AG10803 (cell line): Measurements from ENCODE around the gene CSF1.

Experiments used
- DNase-seq: peaks from one replicate; pipeline ENCODE4 v3.0.0; 2010; ENCODE audit warnings: low read depth
- H3K4me3 ChIP-seq: 2 replicates; pipeline ENCODE4 v1.5.1; 2011; ENCODE audit warnings: mild to moderate bottlenecking, low read length, control low read depth
- TF ChIP-seq, protein P1 (sequence below): conservative IDR thresholded peaks from 2 replicates; pipeline ENCODE4 v1.5.1; 2011; ENCODE audit warnings: mild to moderate bottlenecking, low read length, control low read depth, inconsistent platforms

The CSF1 gene

DNA sequence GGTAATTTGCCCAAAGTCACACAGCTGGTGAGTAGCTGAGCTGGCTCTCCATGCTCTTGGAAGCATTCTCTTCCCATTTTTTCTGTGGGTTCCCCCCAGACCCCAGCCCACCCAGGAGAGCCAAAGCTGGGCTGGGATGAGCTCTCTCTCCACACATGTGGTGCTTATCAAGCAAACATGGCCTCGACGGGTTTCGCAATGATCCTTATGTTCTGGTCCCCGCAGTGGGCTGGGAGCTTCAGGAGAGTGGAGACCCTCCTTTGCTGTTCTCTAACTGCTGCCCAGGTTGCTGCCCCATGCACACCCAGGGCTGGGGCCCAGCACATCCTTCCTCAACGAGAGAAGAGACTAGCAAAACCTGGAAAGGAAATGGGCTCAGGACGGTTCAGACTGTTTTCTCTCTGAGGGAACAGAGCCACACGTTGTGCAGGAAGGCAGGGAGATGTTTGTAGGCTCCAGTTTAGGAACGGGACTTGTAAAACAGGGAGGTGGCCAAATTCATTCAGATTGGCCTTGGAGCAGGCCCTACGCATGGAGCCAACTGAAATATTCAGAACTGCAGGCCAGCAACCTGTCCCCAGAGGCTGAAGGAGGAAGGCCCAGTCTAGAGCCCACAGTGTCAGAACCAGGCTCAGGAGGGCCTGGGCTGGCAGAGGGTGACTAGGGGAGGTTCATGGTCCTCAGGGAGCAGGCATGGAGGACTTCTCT is 27.2 kb upstream of the CSF1 start:
- H3K4me3 ChIP-seq: no peak overlapping the region
- DNase-seq: no peak
- TF ChIP-seq, protein P1, sequence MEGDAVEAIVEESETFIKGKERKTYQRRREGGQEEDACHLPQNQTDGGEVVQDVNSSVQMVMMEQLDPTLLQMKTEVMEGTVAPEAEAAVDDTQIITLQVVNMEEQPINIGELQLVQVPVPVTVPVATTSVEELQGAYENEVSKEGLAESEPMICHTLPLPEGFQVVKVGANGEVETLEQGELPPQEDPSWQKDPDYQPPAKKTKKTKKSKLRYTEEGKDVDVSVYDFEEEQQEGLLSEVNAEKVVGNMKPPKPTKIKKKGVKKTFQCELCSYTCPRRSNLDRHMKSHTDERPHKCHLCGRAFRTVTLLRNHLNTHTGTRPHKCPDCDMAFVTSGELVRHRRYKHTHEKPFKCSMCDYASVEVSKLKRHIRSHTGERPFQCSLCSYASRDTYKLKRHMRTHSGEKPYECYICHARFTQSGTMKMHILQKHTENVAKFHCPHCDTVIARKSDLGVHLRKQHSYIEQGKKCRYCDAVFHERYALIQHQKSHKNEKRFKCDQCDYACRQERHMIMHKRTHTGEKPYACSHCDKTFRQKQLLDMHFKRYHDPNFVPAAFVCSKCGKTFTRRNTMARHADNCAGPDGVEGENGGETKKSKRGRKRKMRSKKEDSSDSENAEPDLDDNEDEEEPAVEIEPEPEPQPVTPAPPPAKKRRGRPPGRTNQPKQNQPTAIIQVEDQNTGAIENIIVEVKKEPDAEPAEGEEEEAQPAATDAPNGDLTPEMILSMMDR: no peak

DNA sequence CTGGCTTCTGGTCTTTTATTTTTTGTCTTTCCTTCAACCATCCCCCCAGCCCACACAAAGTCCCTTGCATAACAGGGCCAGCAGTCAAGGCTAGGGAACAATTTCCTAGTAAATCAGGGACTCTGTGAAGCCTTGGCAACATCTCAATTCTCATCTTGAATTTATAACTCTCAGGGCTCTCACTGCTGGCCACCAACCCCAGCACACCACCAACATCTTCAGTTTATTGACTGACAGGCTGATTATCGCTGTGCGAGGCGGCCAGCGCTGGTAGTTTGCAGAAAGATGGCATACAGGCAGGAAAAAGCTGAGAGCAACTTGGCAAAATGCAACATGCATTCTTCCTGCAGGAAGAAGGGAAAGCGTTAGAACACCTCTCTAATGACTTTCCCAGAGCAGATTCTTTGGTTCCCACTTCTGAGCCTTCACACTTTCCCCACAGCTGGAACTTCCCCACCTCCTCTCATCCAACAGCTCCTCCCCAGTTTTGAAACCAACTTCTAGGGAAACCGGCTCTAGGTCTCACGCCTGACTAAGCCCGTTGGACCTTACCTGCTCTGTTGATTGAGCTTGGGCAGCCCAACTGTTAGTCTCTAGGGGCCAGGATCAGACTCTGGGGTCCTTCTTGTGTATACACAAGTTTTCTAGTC is 26.3 kb upstream of the CSF1 start:
- no peak overlapping the region for H3K4me3 ChIP-seq
- no peak for DNase-seq
- TF ChIP-seq, protein P1: no peak

DNA sequence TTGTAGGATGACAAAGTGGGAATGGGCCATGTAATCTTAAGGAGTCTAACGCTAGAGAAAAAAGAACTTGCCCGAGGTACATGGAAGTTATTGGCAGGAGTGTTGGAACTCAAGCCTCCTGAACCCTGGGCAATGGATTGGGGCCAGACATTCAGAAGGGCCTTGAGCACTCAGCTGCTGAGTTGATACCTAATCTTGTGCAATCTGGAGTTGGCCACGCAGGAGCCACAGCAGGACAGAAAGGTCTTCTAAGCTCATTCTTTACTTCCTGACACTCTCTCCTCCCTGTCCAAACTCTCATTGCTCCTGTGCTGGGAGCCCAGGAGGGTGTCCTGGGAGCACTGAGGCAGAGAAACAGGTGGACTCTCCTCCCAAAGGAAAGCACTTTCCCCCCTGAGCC is 25.1 kb upstream of the CSF1 start:
- TF ChIP-seq, protein P1: no peak
- no peak overlapping the region for H3K4me3 ChIP-seq
- no peak for DNase-seq

DNA sequence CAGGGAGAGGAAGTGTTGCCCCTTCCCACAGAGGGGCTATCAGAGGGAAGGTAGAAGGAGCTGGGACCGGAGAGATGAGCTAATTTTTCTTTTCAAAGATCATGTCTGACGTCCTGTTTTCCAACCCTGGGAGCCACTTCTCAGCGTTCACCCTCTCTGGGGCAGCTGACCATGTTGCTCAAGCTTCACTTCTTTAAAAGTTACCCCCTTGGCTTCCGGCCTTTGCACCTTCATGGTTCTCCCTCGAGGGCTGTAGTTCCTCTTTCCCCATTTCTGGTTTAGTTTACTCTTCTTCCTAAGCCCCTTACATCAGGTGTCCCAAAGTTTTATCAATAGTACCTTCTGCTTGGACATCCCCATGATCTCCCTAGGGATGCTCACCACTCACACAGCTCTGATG is 23.8 kb upstream of the CSF1 start:
- H3K4me3 ChIP-seq: no peak overlapping the region
- DNase-seq: no peak
- TF ChIP-seq, protein P1: no peak

DNA sequence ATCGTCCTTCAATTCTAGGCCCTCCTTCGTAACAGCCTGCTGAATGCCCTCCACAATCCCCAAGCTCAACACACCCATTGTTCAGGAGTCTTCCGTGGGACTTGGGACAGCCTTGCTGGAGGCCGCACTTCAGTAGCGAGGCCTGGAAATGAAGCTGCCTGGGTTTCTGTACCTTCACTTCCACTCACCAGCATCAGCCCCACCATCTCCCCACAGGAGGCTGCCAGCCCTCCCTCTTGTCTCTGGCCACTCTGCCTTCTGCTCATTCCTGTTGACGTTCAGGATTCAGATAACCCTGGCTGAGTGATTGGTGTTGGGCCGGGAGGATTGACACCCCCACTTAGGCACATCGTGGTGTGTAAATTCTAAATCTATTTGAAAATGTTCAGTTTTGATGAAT is 23.4 kb upstream of the CSF1 start:
- DNase-seq: no peak
- TF ChIP-seq, protein P1: no peak
- H3K4me3 ChIP-seq: no peak overlapping the region

DNA sequence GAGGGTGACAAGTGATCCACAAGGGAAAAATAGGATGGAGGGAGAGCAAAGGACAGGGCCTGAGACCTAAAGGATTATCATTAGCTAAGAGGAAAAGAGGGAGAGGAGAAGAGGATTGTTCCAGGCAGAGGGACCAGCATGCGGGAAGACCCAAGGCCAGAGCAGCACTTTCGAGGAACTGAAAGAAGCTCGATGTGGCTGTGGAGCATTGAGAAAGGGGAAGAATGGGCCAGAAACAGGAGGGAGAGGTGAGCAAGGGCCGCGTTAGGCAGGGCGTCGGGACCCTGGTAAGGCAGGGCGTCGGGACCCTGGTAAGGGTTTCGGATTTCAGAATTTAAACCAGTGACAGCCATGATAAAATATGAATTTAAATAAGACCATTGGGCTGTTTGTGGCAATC is 22.8 kb upstream of the CSF1 start:
- TF ChIP-seq, protein P1: no peak
- DNase-seq: no peak
- no peak overlapping the region for H3K4me3 ChIP-seq

DNA sequence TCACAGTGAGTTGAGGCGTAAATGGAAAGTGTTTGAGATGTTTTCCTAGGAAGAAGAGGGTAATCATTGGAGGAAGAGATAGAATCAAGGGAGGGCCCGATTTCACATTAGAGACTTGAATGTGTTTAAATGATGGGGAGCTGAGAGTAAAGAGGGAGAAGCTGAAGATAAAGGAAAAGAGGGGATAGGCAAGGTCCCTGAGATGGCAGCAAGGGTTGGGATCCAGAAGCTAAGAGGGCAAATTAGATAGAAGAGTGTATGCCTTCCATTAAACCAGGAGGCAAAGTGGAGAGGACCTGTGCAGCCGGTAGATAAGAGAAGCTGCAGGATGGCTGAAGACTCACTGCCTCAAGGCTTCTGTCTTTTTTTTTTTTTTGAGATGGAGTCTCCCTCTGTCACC is 21.6 kb upstream of the CSF1 start:
- H3K4me3 ChIP-seq: no peak overlapping the region
- TF ChIP-seq, protein P1: no peak
- DNase-seq: no peak
